ENCODE data around the gene DCAF8L2.

GRCh38 chrX:27656581-27656980, 66.4 kb downstream of the DCAF8L2 start:
- no peak for TF ChIP-seq EZH2 (IDR thresholded peaks at IDR 0.05; ENCODE audit: low read length, missing control alignments)
- TF ChIP-seq CTCF (conservative IDR thresholded peaks at IDR 0.05 in 1 of 2, IDR thresholded peaks at IDR 0.05 in 1 of 2; ENCODE audit: low read depth in 1 of 2, low read length in 2 of 2), result no peak

Data from fibroblast of lung (primary cell).